Common myeloid progenitor, CD34-positive (primary cell): ENCODE data around the gene GNAL.

Source experiments
- CTCF ChIA-PET: fragments of 350-600 bp; sonication (Branson Sonifier 250); formaldehyde crosslinking; loops from one replicate; lab custom pipeline; 2021; ENCODE audit warnings: antibody characterized with exemption; lab: Charles Lee
- POLR2A ChIA-PET: fragments of 350-600 bp; sonication (Branson Sonifier 250); formaldehyde crosslinking; loops from one replicate; lab custom pipeline; 2021; ENCODE audit warnings: antibody characterized with exemption; lab: Charles Lee
- DNase-seq, 3 donors: peaks; one replicate each; pipeline versions ENCODE4 v3.0.0 to v3.0.0-alpha.2; 2013
- H3K27ac ChIP-seq, 2 experiments: 1 replicate in 1 of 2; 2 replicates in 1 of 2; pipeline ENCODE4 v1.7.0; 2013; ENCODE audit warnings: inconsistent platforms in 2 of 2, low read length in 2 of 2, mild to moderate bottlenecking in 2 of 2, low read depth in 1 of 2, moderate library complexity in 1 of 2; ENCODE audit not compliant: severe bottlenecking in 2 of 2, insufficient read depth in 1 of 2, poor library complexity in 1 of 2
- H3K27me3 ChIP-seq, 5 experiments: replicated peaks in 2 of 5; 1 replicate in 3 of 5; 2 replicates in 2 of 5; pipeline versions ENCODE4 v1.6.1 to v1.7.0; 2013; ENCODE audit warnings: low read length in 4 of 5, mild to moderate bottlenecking in 2 of 5, moderate library complexity in 2 of 5, inconsistent platforms in 1 of 5; ENCODE audit not compliant: insufficient read depth in 5 of 5, control insufficient read depth in 4 of 5
- H3K36me3 ChIP-seq, 4 experiments: 1 replicate in 2 of 4; 2 replicates in 2 of 4; pipeline versions ENCODE4 v1.6.1 to v1.7.0; 2013; ENCODE audit warnings: low read length in 3 of 4, control low read depth in 1 of 4, mild to moderate bottlenecking in 1 of 4; ENCODE audit not compliant: control insufficient read depth in 4 of 4, insufficient read depth in 4 of 4
- H3K4me1 ChIP-seq, 4 experiments: 1 replicate in 3 of 4; 2 replicates in 1 of 4; pipeline versions ENCODE4 v1.6.1 to v1.7.1; 2013; ENCODE audit warnings: low read length in 3 of 4, mild to moderate bottlenecking in 3 of 4, control low read depth in 1 of 4, inconsistent platforms in 1 of 4, moderate library complexity in 1 of 4; ENCODE audit not compliant: control insufficient read depth in 4 of 4, insufficient read depth in 4 of 4; ENCODE audit errors: control extremely low read depth in 1 of 4
- H3K4me3 ChIP-seq, 7 experiments: 1 replicate in 4 of 7; 2 replicates in 3 of 7; pipeline versions ENCODE4 v1.5.1 to v1.7.0; 2013; ENCODE audit warnings: mild to moderate bottlenecking in 7 of 7, low read length in 6 of 7, moderate library complexity in 6 of 7, inconsistent platforms in 2 of 7, low read depth in 2 of 7, control low read depth in 1 of 7; ENCODE audit not compliant: insufficient read depth in 4 of 7, control insufficient read depth in 1 of 7; ENCODE audit errors: extremely low read depth in 1 of 7
- H3K9me3 ChIP-seq, 5 experiments: 1 replicate in 4 of 5; 2 replicates in 1 of 5; pipeline versions ENCODE4 v1.6.1 to v1.7.1; 2013; ENCODE audit warnings: low read length in 4 of 5, mild to moderate bottlenecking in 2 of 5, inconsistent platforms in 1 of 5, low read depth in 1 of 5, moderate library complexity in 1 of 5; ENCODE audit not compliant: control insufficient read depth in 4 of 5, insufficient read depth in 2 of 5; ENCODE audit errors: control extremely low read depth in 1 of 5
- WGBS: methylation state at CpG from one replicate; pipeline ENCODE4 v1.1.5; 2013; ENCODE audit not compliant: insufficient coverage; 5-methylcytosine and 5-hydroxymethylcytosine counted together

Gene GNAL

DNA sequence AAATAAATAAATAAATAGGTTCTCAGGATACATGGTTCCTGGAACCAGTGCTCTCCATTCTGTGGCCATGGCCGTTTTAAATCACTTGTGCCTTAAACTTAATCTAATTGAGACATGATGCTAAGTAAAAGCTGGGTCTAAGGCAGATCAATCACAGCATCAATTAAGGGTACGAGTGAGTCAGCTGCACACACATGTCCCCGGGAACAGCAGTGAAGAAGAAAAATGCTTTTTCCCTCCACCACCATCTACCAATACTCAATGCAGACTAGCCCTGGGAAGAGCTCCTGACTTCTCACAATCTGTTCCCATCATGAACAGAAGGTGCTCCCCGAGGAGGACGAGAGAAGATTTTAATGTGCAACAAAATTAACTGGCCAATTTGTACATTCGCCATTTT is 155.4 kb downstream of the GNAL start:
- CTCF ChIA-PET: interaction anchor here (0.6 kb wide), 1 partner anchor 49 kb away, joined by 3 read pairs; no protein-coding TSS in a partner anchor
- Histone ChIP-seq H3K36me3 (no peaks in the 10 kb centered on the region), H3K4me1 (peaks cover 0 to 12% (median under 1%) of the 10 kb centered on the region in 4 experiments), H3K4me3 (no peak overlapping the region), H3K27me3 (no peaks in the 10 kb centered on the region), H3K9me3 (no peaks in the 10 kb centered on the region), H3K27ac (no peak overlapping the region)
- DNase-seq: no peak
- POLR2A ChIA-PET: no interaction called here
- WGBS: 100% methylated on average over 4 of the region's 6 CpGs

DNA sequence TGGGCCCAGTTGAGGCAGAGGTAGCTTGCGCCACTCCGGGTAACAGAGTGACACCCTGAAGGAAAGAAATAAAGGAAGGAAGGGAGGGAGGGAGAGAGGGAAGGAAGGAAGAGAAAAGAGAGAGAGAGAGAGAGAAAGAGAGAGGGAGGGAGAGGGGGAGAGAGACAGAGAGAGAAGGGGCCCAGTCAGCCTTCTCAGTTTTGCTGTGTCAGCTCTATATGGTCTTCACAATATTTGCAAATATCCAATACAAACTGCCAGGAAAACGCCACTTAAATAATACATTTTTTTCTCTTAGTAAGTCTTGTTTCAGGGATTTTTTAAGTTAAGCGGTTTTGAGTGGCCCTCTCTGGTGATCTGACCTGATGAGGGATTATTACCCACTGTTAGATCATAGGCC is 156.6 kb downstream of the GNAL start:
- peaks cover 5 to 24% (median 11%) of the 10 kb centered on the region in 4 experiments for H3K4me1 ChIP-seq
- no peak overlapping the region for H3K4me3 ChIP-seq
- H3K9me3 ChIP-seq: no peaks in the 10 kb centered on the region
- POLR2A ChIA-PET: no interaction called here
- no peaks in the 10 kb centered on the region for H3K36me3 ChIP-seq
- CTCF ChIA-PET: no interaction called here
- WGBS: 100% methylated on average over 1 of the region's 4 CpGs
- no peaks in the 10 kb centered on the region for H3K27me3 ChIP-seq
- no peak overlapping the region for H3K27ac ChIP-seq
- DNase-seq: no peak

DNA sequence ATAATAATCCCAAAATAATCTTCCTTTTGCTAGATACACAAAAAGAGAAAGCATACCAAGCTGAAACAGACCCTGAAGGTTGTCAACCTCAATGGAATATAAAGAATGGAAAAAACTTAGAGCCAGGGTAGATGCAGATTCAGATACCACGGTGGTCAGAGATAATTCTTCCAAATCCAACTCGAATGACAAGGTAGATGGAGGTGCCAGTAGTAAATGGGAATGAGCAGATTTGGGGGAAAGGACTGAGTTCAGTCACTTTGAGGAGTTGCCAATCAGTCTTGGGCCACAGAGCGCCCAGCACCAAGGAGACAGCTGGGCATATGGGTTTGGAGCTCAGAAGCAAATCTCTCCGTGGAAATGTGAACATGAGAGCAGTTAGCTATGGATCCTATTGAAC is 158.7 kb downstream of the GNAL start:
- Histone ChIP-seq H3K4me1 (peaks cover 14 to 37% (median 19%) of the 10 kb centered on the region in 4 experiments), H3K27ac (no peak overlapping the region), H3K36me3 (no peaks in the 10 kb centered on the region), H3K27me3 (no peaks in the 10 kb centered on the region), H3K4me3 (no peak overlapping the region), H3K9me3 (no peaks in the 10 kb centered on the region)
- WGBS: 100% methylated on average over 2 of the region's 4 CpGs
- POLR2A ChIA-PET: interaction anchor here (0.6 kb wide), 2 partner anchors 69 to 1074 kb away, joined by 4 read pairs; no protein-coding TSS in a partner anchor
- CTCF ChIA-PET: no interaction called here
- DNase-seq: no peak

DNA sequence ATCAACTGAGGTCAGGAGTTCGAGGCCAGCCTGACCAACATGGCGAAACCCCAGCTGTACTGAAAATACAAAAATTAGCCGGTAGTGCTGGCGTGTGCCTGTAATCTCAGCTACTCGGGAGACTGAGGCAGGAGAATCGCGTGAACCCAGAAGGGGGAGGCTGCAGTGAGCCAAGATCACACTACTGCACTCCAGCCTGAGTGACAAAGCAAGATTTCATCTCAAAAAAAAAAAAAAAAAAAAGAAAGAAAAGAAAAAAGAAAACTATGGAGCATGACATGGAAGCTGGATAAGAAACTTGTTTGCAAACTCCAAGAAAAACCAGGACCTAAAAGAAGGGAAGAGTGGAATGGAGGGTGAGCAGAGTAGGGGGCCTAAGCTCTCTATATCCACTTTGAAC is 160.2 kb downstream of the GNAL start:
- no peaks in the 10 kb centered on the region for H3K36me3 ChIP-seq
- peak overlapping the region in 1 of 7 experiments; percentile 97 for H3K4me3 ChIP-seq
- DNase-seq: no peak
- WGBS: 100% methylated on average over 2 of the region's 7 CpGs
- H3K9me3 ChIP-seq: no peaks in the 10 kb centered on the region
- ChIA-PET POLR2A (interaction anchor here (0.7 kb wide), 1 partner anchor 32 kb away, joined by 5 read pairs; no protein-coding TSS in a partner anchor), CTCF (no interaction called here)
- H3K4me1 ChIP-seq: peaks cover 19 to 46% (median 25%) of the 10 kb centered on the region in 4 experiments
- no peaks in the 10 kb centered on the region for H3K27me3 ChIP-seq
- H3K27ac ChIP-seq: no peak overlapping the region

DNA sequence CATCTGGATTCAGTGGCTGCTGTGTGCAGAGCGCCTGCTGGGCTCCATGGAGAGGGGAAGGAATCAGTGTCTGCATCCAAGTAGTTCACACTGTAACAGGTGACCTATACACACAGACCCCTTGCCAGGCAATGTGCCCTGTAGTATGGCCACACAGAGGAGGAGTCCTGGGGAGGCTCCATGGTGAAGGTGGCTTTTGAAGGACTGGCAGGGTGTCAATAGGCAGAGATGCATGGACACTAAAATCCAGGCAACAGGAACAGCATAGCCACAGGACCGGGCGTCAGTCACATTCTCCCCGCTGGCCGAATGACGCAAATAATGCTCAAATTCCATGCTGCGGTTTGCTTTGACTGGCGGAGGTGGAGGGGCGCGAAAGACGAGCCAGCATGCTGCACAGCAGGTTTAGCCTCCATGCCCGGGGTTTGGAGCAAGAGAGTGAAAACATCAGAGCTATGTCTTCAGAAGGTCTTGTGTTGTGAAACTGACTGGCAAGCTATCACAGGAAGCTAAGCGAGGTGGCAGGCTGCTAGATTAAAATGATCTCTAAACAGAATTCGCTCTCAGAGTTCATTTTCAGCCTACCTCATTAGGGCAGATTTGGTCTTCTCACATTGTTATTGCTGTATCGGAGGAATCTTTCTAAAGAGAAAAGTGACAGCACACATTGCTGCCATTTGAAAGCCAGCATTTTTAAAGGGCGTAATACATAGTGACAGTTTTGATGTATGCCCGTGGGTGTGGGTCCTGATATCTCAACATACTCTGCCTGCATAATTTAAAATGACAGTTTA is 161.0 kb downstream of the GNAL start:
- peak overlapping the region; percentile 98 to 99 for H3K27ac ChIP-seq
- H3K9me3 ChIP-seq: no peaks in the 10 kb centered on the region
- POLR2A ChIA-PET: interaction anchor here (0.6 to 0.7 kb wide), 2 partner anchors 33 to 272 kb away, joined by 3 to 5 read pairs; no protein-coding TSS in a partner anchor
- CTCF ChIA-PET: interaction anchor here (1.2 kb wide), 1 partner anchor 21 kb away, joined by 3 read pairs; no protein-coding TSS in a partner anchor
- H3K36me3 ChIP-seq: peaks cover 0 to 3% (median 0%) of the 10 kb centered on the region in 4 experiments
- no peaks in the 10 kb centered on the region for H3K27me3 ChIP-seq
- WGBS: 5% methylated on average over 13 of the region's 17 CpGs
- peaks cover 19 to 46% (median 25%) of the 10 kb centered on the region in 4 experiments for H3K4me1 ChIP-seq
- peak; percentile 69 to 77 (median 76) for DNase-seq
- peak overlapping the region in 6 of 7 experiments; percentile 87 to 99 (median 96) for H3K4me3 ChIP-seq

DNA sequence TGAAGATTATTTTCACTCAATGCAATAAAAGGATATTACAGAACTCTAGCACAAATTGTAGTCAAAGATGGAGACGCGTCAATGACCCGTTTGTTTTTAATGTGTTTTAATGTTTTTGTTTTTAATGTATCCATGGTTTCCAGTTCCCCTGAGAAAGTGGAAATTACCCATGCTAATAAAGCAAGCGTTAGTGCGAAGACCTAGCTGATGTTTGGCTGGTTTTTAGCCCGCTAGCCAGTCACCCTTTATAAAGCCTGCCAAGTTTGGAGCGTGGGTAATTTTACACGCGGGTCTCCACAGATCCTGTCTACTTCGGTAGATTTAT is 161.7 kb downstream of the GNAL start:
- ChIA-PET CTCF (interaction anchor here (1.2 kb wide), 1 partner anchor 22 kb away, joined by 3 read pairs; no protein-coding TSS in a partner anchor), POLR2A (interaction anchor here (0.6 kb wide), 1 partner anchor 272 kb away, joined by 3 read pairs; no protein-coding TSS in a partner anchor)
- Histone ChIP-seq H3K4me3 (peak overlapping the region in 6 of 7 experiments; percentile 87 to 99 (median 96)), H3K9me3 (no peaks in the 10 kb centered on the region), H3K36me3 (peaks cover 0 to 3% (median 1%) of the 10 kb centered on the region in 4 experiments), H3K27me3 (no peaks in the 10 kb centered on the region), H3K27ac (peak overlapping the region; percentile 98 to 99), H3K4me1 (peaks cover 19 to 46% (median 25%) of the 10 kb centered on the region in 4 experiments)
- 0% methylated on average over 8 of the region's 10 CpGs for WGBS
- DNase-seq: peak; percentile 81 to 92 (median 91)
